Measurements from ENCODE around the gene SNRK.

- TF ChIP-seq POLR2AphosphoS5 (IDR thresholded peaks at IDR 0.05; ENCODE audit: low read depth, low read length) = no peak
- no peak for TF ChIP-seq TAF1 (IDR thresholded peaks at IDR 0.05; ENCODE audit: low read depth, low read length)
- no peak for TF ChIP-seq POLR2A (IDR thresholded peaks at IDR 0.05; ENCODE audit: low read depth, low read length)
- TF ChIP-seq SPI1 (IDR thresholded peaks at IDR 0.05; ENCODE audit: low read depth, low read length) = no peak
Observed at GRCh38 chr3:43285644-43286043, 696 bp upstream of the SNRK start.
